Peyer's patch (tissue), 4 donors: Measurements from ENCODE around the gene CCDC85C. TPM values are rescaled to one million over a fixed set of nuclear protein-coding genes. Genes with fewer than 3 reads are reported as not detected.

Experiments used
- DNase-seq, 3 donors: peaks; one replicate each; pipeline ENCODE4 v3.0.0-alpha.2; 2017 to 2019
- H3K27ac ChIP-seq, 4 donors: fragments of 200-600 bp; sonication (generic); one replicate each; pipeline ENCODE4 v1.5.1; 2016 to 2019
- H3K27me3 ChIP-seq, 2 donors: fragments of 200-600 bp; sonication (generic); one replicate each; pipeline ENCODE4 v1.5.1; 2019
- H3K36me3 ChIP-seq, 3 donors: fragments of 200-600 bp; sonication (generic); one replicate each; pipeline ENCODE4 v1.5.1; 2016 to 2019
- H3K4me1 ChIP-seq, 4 donors: fragments of 200-600 bp; sonication (generic); one replicate each; pipeline ENCODE4 v1.5.1; 2016 to 2019
- H3K4me3 ChIP-seq, 4 donors: fragments of 200-600 bp; sonication (generic); 1 replicate in 3 of 4; 2 replicates in 1 of 4; pipeline ENCODE4 v1.5.1; 2016 to 2019; ENCODE audit warnings: mild to moderate bottlenecking in 1 of 4
- H3K9me3 ChIP-seq, 4 donors: fragments of 200-600 bp; sonication (generic); one replicate each; pipeline ENCODE4 v1.5.1; 2016 to 2019; ENCODE audit warnings: mild to moderate bottlenecking in 1 of 4
- CTCF ChIP-seq, 6 experiments: fragments of 450-650 bp in 4 of 6; fragments of 200-600 bp in 2 of 6; sonication (generic) in 1 of 6; IDR thresholded peaks; one replicate each; pipeline ENCODE4 v1.5.1; 2017 to 2019; ENCODE audit warnings: antibody characterized with exemption in 6 of 6, mild to moderate bottlenecking in 3 of 6, moderate library complexity in 1 of 6
- POLR2A ChIP-seq, 2 donors: fragments of 450-650 bp; IDR thresholded peaks; one replicate each; pipeline ENCODE4 v1.5.1; 2017; ENCODE audit warnings: antibody characterized with exemption in 2 of 2, mild to moderate bottlenecking in 2 of 2, moderate library complexity in 2 of 2
- total RNA-seq, 4 donors: library from RNA; depleted of rRNA; stranded (reverse); fragments of >200 nt; gene quantifications; one replicate each; pipeline ENCODE4 v1.1.0, GENCODE V29; 2016

The CCDC85C gene
- total RNA-seq, 4 donors from 2014 or later, result 19.8 to 98.1 (median 78.8) TPM

- H3K9me3 ChIP-seq, result no peaks in the 10 kb centered on the region
- TF ChIP-seq POLR2A (IDR thresholded peaks at IDR 0.05) (no peak), CTCF (IDR thresholded peaks at IDR 0.05) (no peak)
Measured at GRCh38 chr14:99463974-99464373, 140.0 kb downstream of the CCDC85C start.

GRCh38 chr14:99462210-99462609 is 141.8 kb downstream of the CCDC85C start:
- Histone ChIP-seq H3K36me3 (peaks cover 0 to 80% (median 0%) of the 10 kb centered on the region in 3 donors), H3K27ac (no peak overlapping the region), H3K9me3 (no peaks in the 10 kb centered on the region), H3K27me3 (no peaks in the 10 kb centered on the region), H3K4me1 (peaks cover 0 to 2% (median 0%) of the 10 kb centered on the region in 4 donors), H3K4me3 (no peak overlapping the region)
- DNase-seq, result no peak
- no peak for TF ChIP-seq POLR2A (IDR thresholded peaks at IDR 0.05)
- TF ChIP-seq CTCF (IDR thresholded peaks at IDR 0.05), result no peak

More at GRCh38 chr14:99463974-99464373, 140.0 kb downstream of the CCDC85C start:
- no peak overlapping the region for H3K27ac ChIP-seq
- H3K4me1 ChIP-seq, result peaks cover 0 to 11% (median 0%) of the 10 kb centered on the region in 4 donors
- H3K4me3 ChIP-seq, result no peak overlapping the region
- no peak for DNase-seq
- peaks cover 0 to 64% (median 0%) of the 10 kb centered on the region in 3 donors for H3K36me3 ChIP-seq
- H3K27me3 ChIP-seq, result no peaks in the 10 kb centered on the region

GRCh38 chr14:99461411-99462085 is 142.5 kb downstream of the CCDC85C start:
- H3K36me3 ChIP-seq, result peaks cover 0 to 86% (median 0%) of the 10 kb centered on the region in 3 donors
- no peak overlapping the region for H3K4me3 ChIP-seq

GRCh38 chr14:99460793-99461192 is 143.2 kb downstream of the CCDC85C start:
- Histone ChIP-seq H3K27me3 (no peaks in the 10 kb centered on the region), H3K9me3 (no peaks in the 10 kb centered on the region), H3K36me3 (peaks cover 0 to 94% (median 0%) of the 10 kb centered on the region in 3 donors), H3K4me3 (no peak overlapping the region), H3K4me1 (no peaks in the 10 kb centered on the region), H3K27ac (no peak overlapping the region)
- DNase-seq, result no peak
- TF ChIP-seq POLR2A (IDR thresholded peaks at IDR 0.05) (no peak), CTCF (IDR thresholded peaks at IDR 0.05) (no peak)

More at GRCh38 chr14:99461411-99462085, 142.5 kb downstream of the CCDC85C start:
- TF ChIP-seq CTCF (IDR thresholded peaks at IDR 0.05), result no peak
- no peak for TF ChIP-seq POLR2A (IDR thresholded peaks at IDR 0.05)
- Histone ChIP-seq H3K9me3 (no peaks in the 10 kb centered on the region), H3K27me3 (no peaks in the 10 kb centered on the region), H3K27ac (no peak overlapping the region), H3K4me1 (no peaks in the 10 kb centered on the region)
- no peak for DNase-seq

- H3K36me3 ChIP-seq, result peaks cover 0 to 92% (median 0%) of the 10 kb centered on the region in 3 donors
- no peak overlapping the region for H3K27ac ChIP-seq
- no peaks in the 10 kb centered on the region for H3K9me3 ChIP-seq
- no peaks in the 10 kb centered on the region for H3K4me1 ChIP-seq
- no peaks in the 10 kb centered on the region for H3K27me3 ChIP-seq
- no peak for DNase-seq
- H3K4me3 ChIP-seq, result no peak overlapping the region
- TF ChIP-seq POLR2A (IDR thresholded peaks at IDR 0.05) (no peak), CTCF (IDR thresholded peaks at IDR 0.05) (no peak)
Measured at GRCh38 chr14:99459481-99460100, 144.4 kb downstream of the CCDC85C start.
